Measurements from ENCODE around the gene ENO4.

The ENO4 gene

GRCh38 chr10:116917481-116917880 is 68.2 kb downstream of the ENO4 start:
- DNase-seq (ENCODE audit: low spot score): no peak

- DNase-seq (ENCODE audit: low spot score): no peak
Measured at GRCh38 chr10:116918583-116918982, 69.3 kb downstream of the ENO4 start.

DNA sequence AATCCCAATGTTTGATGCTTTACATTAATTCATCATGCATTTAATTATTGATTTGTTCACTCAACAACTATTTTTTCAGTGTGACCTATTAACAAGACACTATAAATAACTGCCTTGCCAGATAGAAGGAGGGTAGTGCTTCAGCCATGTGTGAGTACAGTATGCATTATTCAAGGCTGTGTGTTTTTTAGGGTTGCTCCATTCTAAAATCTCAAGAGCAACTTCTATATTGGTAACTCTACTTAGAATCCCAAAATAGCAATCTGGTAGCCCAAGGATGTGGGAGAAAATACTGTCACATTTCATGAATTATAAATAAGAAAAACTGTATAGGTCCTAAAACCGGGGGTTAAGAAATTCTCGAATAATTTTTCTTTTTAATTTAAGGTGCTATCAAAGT is 69.9 kb downstream of the ENO4 start:
- no peak for DNase-seq (ENCODE audit: low spot score)

DNA sequence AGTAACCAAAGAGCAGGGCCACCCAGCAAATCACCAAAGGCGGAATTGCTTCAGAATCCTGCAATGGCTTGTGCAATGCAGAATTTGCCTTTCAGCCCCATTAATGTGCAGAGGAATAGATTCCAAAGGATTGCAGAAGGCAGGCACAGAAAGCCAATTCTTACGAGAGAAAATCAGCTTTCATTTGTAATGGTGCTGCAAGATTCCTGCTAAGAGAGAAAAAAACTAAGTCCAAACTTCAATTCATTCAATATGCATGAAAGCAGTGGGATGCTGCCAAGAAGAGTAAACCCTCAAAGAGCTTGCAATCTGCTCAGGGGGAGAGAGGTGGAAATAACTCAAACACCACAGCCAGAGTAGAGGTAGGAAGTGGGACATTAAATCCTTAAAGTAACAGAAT is 70.4 kb downstream of the ENO4 start:
- no peak for DNase-seq (ENCODE audit: low spot score)

GRCh38 chr10:116925056-116925455 is 75.8 kb downstream of the ENO4 start:
- DNase-seq (ENCODE audit: low spot score): no peak

GRCh38 chr10:116926426-116926825 is 77.1 kb downstream of the ENO4 start:
- no peak for DNase-seq (ENCODE audit: low spot score)

DNA sequence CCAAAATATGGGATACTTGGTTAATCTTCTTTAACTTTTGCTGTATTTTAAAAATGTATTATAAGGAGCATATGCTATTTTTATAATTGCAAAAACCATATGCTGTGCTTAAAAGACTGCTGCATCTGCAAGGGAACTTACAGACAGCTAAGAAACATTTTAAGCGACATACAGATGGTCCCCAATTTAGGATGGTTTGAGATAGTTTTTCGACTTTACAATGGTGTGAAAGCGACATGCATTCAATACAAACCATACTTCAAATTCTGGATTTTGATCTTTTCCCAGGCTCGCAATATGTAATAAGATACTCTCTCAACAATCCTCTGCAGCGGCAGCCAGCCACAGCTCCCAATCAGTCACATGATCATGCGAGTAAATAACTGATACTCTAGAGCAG is 82.5 kb downstream of the ENO4 start:
- no peak for DNase-seq (ENCODE audit: low spot score)
